ENCODE measurements around the gene RPAIN. TPM values are rescaled to one million over a fixed set of nuclear protein-coding genes. Genes with fewer than 3 reads are reported as not detected.

Gene RPAIN
- total and polyA plus RNA-seq, 2 experiments from 2014 or later, result 69.7 to 115 TPM

DNA sequence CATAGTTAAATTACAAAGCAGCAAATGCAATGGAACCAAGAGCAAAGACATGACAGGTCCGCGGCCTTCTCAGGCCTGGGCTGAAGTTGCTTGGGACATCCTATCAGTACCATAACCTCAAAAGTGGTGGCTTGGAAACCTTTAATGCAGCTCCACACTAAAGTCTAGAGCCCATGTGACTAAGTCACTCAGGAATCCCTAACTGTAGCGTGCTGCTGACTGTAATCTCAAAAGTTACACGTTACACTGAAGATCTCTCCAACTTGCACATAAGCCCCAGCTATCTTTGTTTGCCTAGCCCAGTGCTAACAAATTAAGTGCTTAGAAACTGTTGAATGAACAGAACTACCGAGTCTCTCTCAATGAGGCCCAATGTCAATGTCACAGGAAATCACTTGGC, 28.3 kb upstream of the RPAIN start:
- peaks cover 80% of the 10 kb centered on the region for H3K36me3 Mint-ChIP-seq (ENCODE audit: low read depth)
- no peak for DNase-seq (ENCODE audit: low spot score)

More for the DNA sequence above, 28.3 kb upstream of the RPAIN start:
- no peak overlapping the region for H3K4me2 ChIP-seq
- peaks cover 6% of the 10 kb centered on the region; the same call in 1 of the 2 replicates for H3F3A ChIP-seq (replicated peaks; ENCODE audit: low read depth)
- no peak for ATAC-seq
- Mint-ChIP-seq H3K27me3 (ENCODE audit: insufficient read depth, low read depth, poor library complexity) (peaks cover 2% of the 10 kb centered on the region), H3K27ac (no peak overlapping the region), H3K9me3 (no peaks in the 10 kb centered on the region), H3K4me1 (no peaks in the 10 kb centered on the region), H3K4me3 (no peak overlapping the region)
- no peaks in the 10 kb centered on the region for H3K9me2 ChIP-seq (ENCODE audit: insufficient read depth)
- no peaks in the 10 kb centered on the region for H3K79me2 ChIP-seq (replicated peaks; ENCODE audit: insufficient read depth)
- H4K20me1 ChIP-seq (replicated peaks; ENCODE audit: insufficient read depth), result peaks cover 18% of the 10 kb centered on the region
- peaks cover 67% of the 10 kb centered on the region for H3K36me3 ChIP-seq (ENCODE audit: insufficient read depth)
- no peak overlapping the region for H3K27ac ChIP-seq (ENCODE audit: low read depth)
- TF ChIP-seq EZH2 (IDR thresholded peaks at IDR 0.05; ENCODE audit: low read depth, unreplicated experiment) (no peak), POLR2AphosphoS5 (IDR thresholded peaks at IDR 0.05; ENCODE audit: low read depth) (no peak), ZNF114 (CRISPR knock-in tag; IDR thresholded peaks at IDR 0.05) (no peak), STAT1 (IDR thresholded peaks at IDR 0.05; ENCODE audit: unreplicated experiment) (no peak), NANOG (IDR thresholded peaks at IDR 0.05; ENCODE audit: borderline replicate concordance) (no peak), ZNF331 (CRISPR knock-in tag; IDR thresholded peaks at IDR 0.05; ENCODE audit: low read depth) (no peak)
- TF ChIP-seq, protein P1, sequence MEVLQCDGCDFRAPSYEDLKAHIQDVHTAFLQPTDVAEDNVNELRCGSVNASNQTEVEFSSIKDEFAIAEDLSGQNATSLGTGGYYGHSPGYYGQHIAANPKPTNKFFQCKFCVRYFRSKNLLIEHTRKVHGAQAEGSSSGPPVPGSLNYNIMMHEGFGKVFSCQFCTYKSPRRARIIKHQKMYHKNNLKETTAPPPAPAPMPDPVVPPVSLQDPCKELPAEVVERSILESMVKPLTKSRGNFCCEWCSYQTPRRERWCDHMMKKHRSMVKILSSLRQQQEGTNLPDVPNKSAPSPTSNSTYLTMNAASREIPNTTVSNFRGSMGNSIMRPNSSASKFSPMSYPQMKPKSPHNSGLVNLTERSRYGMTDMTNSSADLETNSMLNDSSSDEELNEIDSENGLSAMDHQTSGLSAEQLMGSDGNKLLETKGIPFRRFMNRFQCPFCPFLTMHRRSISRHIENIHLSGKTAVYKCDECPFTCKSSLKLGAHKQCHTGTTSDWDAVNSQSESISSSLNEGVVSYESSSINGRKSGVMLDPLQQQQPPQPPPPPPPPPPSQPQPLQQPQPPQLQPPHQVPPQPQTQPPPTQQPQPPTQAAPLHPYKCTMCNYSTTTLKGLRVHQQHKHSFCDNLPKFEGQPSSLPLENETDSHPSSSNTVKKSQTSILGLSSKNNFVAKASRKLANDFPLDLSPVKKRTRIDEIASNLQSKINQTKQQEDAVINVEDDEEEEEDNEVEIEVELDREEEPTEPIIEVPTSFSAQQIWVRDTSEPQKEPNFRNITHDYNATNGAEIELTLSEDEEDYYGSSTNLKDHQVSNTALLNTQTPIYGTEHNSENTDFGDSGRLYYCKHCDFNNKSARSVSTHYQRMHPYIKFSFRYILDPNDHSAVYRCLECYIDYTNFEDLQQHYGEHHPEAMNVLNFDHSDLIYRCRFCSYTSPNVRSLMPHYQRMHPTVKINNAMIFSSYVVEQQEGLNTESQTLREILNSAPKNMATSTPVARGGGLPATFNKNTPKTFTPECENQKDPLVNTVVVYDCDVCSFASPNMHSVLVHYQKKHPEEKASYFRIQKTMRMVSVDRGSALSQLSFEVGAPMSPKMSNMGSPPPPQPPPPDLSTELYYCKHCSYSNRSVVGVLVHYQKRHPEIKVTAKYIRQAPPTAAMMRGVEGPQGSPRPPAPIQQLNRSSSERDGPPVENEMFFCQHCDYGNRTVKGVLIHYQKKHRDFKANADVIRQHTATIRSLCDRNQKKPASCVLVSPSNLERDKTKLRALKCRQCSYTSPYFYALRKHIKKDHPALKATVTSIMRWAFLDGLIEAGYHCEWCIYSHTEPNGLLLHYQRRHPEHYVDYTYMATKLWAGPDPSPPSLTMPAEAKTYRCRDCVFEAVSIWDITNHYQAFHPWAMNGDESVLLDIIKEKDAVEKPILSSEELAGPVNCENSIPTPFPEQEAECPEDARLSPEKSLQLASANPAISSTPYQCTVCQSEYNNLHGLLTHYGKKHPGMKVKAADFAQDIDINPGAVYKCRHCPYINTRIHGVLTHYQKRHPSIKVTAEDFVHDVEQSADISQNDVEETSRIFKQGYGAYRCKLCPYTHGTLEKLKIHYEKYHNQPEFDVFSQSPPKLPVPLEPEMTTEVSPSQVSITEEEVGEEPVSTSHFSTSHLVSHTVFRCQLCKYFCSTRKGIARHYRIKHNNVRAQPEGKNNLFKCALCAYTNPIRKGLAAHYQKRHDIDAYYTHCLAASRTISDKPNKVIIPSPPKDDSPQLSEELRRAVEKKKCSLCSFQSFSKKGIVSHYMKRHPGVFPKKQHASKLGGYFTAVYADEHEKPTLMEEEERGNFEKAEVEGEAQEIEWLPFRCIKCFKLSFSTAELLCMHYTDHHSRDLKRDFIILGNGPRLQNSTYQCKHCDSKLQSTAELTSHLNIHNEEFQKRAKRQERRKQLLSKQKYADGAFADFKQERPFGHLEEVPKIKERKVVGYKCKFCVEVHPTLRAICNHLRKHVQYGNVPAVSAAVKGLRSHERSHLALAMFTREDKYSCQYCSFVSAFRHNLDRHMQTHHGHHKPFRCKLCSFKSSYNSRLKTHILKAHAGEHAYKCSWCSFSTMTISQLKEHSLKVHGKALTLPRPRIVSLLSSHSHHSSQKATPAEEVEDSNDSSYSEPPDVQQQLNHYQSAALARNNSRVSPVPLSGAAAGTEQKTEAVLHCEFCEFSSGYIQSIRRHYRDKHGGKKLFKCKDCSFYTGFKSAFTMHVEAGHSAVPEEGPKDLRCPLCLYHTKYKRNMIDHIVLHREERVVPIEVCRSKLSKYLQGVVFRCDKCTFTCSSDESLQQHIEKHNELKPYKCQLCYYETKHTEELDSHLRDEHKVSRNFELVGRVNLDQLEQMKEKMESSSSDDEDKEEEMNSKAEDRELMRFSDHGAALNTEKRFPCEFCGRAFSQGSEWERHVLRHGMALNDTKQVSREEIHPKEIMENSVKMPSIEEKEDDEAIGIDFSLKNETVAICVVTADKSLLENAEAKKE (CRISPR knock-in tag; IDR thresholded peaks at IDR 0.05), result no peak
- TF ChIP-seq, protein P2, sequence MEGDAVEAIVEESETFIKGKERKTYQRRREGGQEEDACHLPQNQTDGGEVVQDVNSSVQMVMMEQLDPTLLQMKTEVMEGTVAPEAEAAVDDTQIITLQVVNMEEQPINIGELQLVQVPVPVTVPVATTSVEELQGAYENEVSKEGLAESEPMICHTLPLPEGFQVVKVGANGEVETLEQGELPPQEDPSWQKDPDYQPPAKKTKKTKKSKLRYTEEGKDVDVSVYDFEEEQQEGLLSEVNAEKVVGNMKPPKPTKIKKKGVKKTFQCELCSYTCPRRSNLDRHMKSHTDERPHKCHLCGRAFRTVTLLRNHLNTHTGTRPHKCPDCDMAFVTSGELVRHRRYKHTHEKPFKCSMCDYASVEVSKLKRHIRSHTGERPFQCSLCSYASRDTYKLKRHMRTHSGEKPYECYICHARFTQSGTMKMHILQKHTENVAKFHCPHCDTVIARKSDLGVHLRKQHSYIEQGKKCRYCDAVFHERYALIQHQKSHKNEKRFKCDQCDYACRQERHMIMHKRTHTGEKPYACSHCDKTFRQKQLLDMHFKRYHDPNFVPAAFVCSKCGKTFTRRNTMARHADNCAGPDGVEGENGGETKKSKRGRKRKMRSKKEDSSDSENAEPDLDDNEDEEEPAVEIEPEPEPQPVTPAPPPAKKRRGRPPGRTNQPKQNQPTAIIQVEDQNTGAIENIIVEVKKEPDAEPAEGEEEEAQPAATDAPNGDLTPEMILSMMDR (conservative IDR thresholded peaks at IDR 0.05; ENCODE audit: low read depth in 2 of 2), result no peak
- TF ChIP-seq, protein P3, sequence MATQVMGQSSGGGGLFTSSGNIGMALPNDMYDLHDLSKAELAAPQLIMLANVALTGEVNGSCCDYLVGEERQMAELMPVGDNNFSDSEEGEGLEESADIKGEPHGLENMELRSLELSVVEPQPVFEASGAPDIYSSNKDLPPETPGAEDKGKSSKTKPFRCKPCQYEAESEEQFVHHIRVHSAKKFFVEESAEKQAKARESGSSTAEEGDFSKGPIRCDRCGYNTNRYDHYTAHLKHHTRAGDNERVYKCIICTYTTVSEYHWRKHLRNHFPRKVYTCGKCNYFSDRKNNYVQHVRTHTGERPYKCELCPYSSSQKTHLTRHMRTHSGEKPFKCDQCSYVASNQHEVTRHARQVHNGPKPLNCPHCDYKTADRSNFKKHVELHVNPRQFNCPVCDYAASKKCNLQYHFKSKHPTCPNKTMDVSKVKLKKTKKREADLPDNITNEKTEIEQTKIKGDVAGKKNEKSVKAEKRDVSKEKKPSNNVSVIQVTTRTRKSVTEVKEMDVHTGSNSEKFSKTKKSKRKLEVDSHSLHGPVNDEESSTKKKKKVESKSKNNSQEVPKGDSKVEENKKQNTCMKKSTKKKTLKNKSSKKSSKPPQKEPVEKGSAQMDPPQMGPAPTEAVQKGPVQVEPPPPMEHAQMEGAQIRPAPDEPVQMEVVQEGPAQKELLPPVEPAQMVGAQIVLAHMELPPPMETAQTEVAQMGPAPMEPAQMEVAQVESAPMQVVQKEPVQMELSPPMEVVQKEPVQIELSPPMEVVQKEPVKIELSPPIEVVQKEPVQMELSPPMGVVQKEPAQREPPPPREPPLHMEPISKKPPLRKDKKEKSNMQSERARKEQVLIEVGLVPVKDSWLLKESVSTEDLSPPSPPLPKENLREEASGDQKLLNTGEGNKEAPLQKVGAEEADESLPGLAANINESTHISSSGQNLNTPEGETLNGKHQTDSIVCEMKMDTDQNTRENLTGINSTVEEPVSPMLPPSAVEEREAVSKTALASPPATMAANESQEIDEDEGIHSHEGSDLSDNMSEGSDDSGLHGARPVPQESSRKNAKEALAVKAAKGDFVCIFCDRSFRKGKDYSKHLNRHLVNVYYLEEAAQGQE (IDR thresholded peaks at IDR 0.05; ENCODE audit: unreplicated experiment), result no peak
- H3K4me1 ChIP-seq (ENCODE audit: insufficient read depth), result no peaks in the 10 kb centered on the region
- H3K4me3 ChIP-seq, result no peak overlapping the region
- H2AFZ ChIP-seq, result no peak overlapping the region
- H3K27me3 ChIP-seq (ENCODE audit: insufficient read depth), result no peaks in the 10 kb centered on the region
